DMS79 (cell line): Measurements from ENCODE around the gene CFD.
"Not testable (repeated sequence)": the region's sequence is repeated elsewhere in the genome, so short reads cannot be mapped to it uniquely, and the experiment has no call there.

Experiments
- DNase-seq: peaks from one replicate; lab custom pipeline; 2025; lab: John Stamatoyannopoulos, UW

CFD gene

GRCh38 chr19:825897-826644 lies 33.4 kb upstream of the CFD start:
- DNase-seq: no peak

GRCh38 chr19:827314-827709 lies 32.2 kb upstream of the CFD start:
- DNase-seq: no peak

GRCh38 chr19:827710-828321 lies 31.6 kb upstream of the CFD start, which contains the start of gene AZU1:
Gene AZU1 (plus strand): TSS chr19:827837. CDS start chr19:827847, 10 bp downstream.
- DNase-seq: no peak

GRCh38 chr19:829129-829758 lies 30.2 kb upstream of the CFD start:
- no peak for DNase-seq

GRCh38 chr19:831407-832369 lies 27.8 kb upstream of the CFD start:
- DNase-seq: no peak

GRCh38 chr19:834216-834615 lies 25.2 kb upstream of the CFD start:
- DNase-seq: no peak

- DNase-seq: no peak
These were observed 24.2 kb upstream of the CFD start for GRCh38 chr19:835210-835810.

GRCh38 chr19:840519-841206 lies 18.8 kb upstream of the CFD start, which contains the start of gene PRTN3:
Gene PRTN3 (plus strand): TSS chr19:840999. CDS start chr19:841009, 10 bp downstream.
- DNase-seq: no peak

GRCh38 chr19:842802-843179 lies 16.7 kb upstream of the CFD start:
- DNase-seq: not testable (repeated sequence)

- DNase-seq: no peak
These were observed 16.2 kb upstream of the CFD start for GRCh38 chr19:843180-843835.

- no peak for DNase-seq
These were observed 15.5 kb upstream of the CFD start for GRCh38 chr19:843836-844545.

GRCh38 chr19:844546-844971 lies 14.9 kb upstream of the CFD start:
- no peak for DNase-seq

- no peak for DNase-seq
These were observed 13.6 kb upstream of the CFD start for GRCh38 chr19:845707-846521.

GRCh38 chr19:848386-848921 lies 11.0 kb upstream of the CFD start:
- DNase-seq: no peak

GRCh38 chr19:849195-849594 lies 10.3 kb upstream of the CFD start:
- not testable (repeated sequence) for DNase-seq

GRCh38 chr19:850221-850978 lies 9.1 kb upstream of the CFD start:
- DNase-seq: no peak

- no peak for DNase-seq
These were observed 8.5 kb upstream of the CFD start for GRCh38 chr19:850979-851335.
